Activated CD8-positive, alpha-beta memory T cell treated with anti-CD3 and anti-CD28 coated beads, Interleukin-2, amount 50 U/mL, for 1 hour (primary cell): Measurements from ENCODE around the gene HIGD1C.
"Not testable (repeated sequence)": the region's sequence is repeated elsewhere in the genome, so short reads cannot be mapped to it uniquely, and the experiment has no call there.

ENCODE experiments used
- DNase-seq: peaks from one replicate; pipeline ENCODE4 v3.0.0-alpha.2; 2020; ENCODE audit errors: extremely low read depth

The HIGD1C gene

DNA sequence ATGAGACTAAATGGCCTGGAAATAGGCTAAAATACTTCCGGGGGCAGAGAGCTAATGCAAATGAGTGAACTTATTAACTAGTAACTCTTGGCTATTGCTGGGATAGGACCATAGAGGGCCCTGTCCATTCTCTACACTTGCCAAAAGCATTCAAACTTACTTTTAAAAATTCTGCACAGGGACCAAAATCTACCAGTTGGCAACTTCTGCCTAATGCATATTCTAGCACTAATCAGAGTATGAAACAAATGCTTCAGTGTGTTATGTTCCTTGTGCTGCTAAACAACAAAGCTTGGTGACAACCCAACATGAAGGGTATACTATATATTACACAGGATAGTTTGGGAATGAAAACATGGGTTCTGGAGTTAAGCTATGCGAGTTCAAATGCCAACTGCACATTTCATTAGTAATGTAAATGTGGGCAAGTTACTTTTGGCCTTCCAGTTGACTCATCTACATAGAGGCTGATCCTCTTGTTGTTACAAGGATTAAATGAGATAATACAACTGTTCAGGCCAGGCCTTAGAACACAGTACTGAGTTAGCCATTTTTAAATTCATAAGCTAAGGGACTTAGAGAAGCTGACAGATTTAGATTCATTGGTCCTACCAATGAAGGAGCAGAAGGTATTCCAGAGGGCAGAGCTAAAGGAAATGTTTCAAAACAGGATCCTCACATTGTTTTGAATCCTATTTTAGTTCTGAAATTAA is 32.4 kb downstream of the HIGD1C start:
- no peak for DNase-seq

DNA sequence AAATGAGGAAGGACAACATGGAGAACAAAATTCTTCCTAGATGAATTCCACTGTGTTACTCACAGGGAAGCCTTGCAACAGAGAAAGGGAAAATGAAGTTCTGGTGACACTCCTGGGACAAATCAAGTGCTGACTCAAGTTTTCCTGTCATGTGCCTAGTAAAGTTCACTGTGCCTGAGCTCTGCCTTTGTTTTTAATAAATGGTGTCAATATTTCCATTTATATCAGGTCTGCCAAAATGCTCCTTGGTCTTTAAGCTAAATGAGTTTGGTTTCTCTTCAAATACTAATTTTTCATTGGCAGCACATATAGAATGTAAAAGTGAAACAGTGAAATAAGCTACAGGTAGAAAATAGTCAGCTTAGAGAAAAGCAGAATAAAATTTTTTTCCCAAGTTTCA is 33.0 kb downstream of the HIGD1C start:
- no peak for DNase-seq

DNA sequence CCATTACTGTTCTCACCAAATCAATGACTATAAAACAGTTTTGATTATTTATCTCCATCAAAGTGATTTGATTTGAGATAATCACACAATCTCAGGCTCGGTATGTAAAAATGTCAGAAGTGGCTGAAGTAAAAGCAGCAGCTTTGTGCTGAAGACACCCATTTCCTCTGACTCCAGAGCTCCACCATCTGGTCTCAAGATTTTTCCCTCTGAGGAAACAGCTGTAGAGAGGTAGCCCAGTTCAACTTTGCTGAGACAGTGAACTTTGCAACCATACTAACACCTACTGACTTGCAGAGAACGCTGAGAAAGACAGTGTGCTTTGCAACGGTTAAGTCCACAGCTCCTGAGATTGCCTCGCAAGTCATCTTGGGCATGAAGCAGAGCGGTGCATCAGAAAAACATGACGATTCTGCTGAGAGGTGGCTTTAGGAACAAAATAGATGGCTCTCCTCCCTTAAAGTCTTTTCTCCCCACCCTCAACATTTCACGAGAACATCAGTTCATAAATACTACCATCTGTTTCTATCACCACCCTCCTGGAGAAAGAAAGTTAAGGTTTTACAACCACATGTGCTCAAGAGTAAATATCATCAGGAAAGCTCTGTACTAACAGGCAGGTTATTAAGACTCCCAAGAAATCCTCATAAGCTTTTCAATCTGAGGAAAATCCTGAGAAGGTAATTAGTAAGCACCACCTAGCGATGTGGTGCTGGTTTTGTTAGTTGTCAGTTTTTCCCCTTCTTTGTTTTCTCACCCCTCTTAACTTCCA is 34.8 kb downstream of the HIGD1C start:
- DNase-seq = no peak

DNA sequence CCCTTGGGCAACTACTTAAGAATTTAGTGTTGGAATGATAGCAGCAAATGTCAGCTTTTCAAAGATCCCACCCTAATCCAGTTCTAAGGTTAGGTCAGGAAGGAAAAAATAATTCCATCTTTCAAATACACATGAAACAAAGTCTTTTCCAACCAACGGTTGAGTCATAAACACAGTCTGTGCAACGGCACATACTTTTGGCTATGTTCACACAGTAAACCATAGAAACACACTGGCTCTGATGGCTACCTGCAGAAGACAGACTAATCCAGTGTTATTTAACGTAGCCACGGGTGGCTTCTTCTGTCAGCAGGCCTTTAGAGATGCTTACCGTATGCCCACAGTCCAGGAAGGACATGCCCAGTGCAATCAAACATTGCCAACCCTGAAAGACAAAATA is 35.7 kb downstream of the HIGD1C start:
- DNase-seq = no peak

GRCh38 chr12:50988871-50989270 is 36.5 kb downstream of the HIGD1C start:
- no peak for DNase-seq

DNA sequence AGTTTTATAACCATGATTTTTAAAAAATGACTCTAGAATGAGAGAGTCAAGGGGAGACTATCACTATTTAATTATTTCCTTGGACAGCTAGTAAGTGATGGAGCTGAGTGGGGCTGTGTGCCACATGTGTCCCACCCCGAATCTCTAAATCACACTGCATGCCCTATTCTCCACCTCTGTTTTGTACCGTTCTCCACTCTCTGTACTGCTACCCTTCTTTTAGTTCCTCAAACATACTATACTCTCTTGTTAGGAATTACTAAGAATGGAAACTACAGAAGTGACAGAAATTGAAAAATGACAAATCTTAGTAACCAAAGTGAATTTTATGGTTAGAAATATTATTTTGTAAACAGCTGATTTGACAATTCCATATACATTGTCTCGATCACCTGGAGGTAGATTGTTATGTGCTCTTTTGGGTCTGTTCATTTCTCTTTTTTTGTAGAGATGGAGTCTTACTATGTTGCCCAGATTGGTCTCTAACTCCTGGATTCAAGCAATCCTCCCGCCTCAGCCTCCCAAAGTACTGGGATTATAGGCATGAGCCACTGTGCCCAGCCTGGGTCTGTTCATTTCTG is 37.9 kb downstream of the HIGD1C start:
- DNase-seq = no peak

GRCh38 chr12:50990791-50991190 is 38.4 kb downstream of the HIGD1C start:
- no peak for DNase-seq

DNA sequence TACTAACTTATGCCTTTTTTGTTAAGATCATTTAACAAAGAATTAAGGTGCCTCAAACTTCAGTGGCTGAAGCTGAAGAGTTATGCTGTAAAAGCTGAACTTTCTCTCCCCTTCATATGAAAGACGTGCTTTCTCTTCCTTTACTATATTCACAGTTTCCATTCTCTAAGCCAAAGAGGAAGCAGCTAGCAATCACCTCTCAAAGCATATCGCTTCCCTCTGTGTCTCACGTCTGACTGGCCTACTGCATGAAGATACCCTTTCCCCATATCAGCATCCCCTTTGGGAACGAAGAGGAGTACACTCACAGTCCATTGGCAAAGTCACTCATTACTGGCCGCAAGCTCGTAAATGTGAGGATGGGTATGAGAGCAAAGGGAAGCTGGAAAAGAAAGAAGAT is 38.9 kb downstream of the HIGD1C start:
- no peak for DNase-seq

DNA sequence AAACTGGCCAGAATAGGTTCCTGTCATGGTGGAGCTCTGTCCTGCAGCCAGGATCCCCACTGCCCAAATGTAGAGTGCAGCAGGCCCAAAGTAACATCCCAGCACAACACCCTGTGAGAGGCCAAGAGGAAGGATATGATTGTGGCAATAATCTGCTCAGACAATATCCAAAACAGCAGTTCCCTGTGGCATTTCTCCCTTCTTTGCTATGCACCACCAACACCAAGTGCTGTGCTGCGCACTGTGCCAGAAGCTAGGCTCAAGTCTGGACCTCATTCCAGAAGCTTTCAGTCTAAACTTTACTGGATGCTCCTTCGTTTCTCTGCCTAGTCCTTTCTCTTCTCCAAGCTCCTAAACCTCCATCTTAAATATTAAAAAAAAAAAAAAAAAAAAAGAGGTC is 40.5 kb downstream of the HIGD1C start:
- no peak for DNase-seq

DNA sequence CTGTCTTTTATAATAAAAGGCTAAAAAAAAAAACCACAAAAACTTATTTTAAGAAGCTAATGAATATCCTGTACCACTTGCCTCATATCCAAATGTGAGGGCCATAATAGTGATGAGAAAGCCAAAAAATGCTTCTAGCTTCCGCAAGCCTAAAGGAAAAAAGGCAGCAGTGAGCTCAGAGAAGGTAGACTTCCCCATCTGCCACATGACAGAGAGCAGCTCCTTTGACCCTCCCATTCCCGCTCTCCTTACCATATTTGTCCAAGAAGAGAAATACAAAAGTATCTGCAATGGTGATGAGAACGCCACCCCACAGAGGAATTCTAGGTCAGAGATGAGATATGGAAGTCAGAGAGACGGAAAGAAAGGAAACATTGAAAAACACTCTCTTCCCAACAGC is 46.7 kb downstream of the HIGD1C start:
- DNase-seq = no peak

GRCh38 chr12:51000245-51000644 is 47.9 kb downstream of the HIGD1C start:
- DNase-seq = no peak

GRCh38 chr12:51001799-51002198 is 49.5 kb downstream of the HIGD1C start:
- no peak for DNase-seq

DNA sequence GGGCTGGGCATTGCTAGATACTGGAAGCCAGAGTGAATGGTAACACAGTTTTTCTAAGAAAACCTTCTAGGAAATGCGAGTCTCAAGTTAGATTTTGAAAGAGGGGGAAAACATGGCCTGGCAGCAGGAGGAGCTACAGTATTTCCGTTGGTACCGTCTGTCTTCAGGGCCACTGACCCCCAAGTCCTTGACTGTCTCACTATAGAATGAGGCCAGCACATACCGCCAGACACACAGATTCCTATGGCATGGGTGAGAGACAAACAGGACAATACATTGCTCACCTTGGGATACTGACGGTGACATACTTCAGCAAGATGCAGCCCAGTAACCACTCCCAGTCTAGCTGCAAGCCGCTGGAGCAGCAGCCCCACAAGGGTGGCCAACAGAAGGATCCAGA is 52.2 kb downstream of the HIGD1C start:
- no peak for DNase-seq

DNA sequence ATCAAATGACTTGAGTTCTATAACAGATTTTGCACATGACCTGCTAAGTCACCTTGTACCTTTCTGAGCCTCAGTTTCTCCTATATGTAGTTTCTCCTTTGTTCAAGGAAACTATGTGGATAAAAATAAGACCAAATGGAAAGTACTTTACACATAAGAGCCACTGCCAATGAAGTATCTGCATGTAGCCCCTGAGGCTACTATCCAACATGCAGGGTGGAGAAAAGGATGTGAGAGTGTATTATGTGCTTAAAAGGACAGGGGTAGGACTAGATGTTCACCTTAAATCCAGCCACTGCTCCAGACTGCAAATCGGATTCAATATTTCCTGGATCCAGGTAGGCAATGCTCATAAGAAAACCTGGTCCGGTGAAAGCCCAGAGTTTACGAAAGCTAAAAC is 52.7 kb downstream of the HIGD1C start:
- no peak for DNase-seq

DNA sequence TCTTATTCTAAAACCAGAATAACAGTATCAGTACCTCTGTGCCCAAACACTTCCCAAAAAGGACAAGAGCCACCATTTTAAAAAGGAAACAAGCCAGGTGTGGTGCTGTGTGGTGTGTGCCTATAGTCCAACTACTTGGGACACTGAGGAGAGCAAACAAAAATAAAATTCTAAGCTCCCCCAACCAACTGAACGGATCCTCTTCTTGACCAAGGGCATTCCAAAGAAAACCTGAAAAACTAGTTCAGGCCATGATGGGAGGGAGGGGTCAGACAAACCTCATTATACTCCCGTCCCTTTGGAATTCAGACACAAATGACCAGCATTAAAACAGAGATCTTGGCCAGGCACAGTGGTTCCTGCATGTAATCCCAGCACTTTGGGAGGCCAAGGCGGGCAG is 53.3 kb downstream of the HIGD1C start:
- no peak for DNase-seq

DNA sequence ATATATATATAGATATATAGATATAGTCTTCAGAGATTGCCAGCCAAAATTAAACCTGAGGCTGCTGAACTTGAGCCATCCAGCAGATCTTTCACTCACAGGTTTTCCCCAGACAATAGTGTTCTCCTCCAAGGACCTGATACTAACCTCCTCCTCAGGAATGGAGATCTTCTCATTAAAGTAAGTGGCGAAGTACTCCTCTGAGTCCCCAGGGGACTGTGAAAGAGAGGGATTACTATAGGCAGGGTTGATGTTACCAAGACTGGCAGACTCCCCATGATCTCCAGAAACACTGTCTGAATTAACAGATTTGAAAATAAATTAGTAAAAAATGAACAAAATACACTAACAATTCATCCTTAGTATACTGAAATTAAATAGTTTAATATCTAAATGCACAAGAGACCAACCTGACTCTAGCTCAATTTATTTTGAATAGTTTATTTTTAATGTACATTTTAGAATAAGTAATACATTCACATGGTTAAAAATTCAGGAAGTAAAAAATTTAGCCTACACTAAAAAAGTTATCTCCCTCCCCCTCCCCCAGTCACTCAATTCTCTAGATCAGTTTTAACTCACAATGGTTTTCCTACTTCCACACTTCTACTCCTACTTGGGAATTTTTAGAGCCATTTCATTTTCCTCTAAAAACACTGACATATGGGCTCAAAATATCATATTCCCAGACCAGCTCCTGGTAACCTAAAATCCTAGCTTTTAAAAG is 56.1 kb downstream of the HIGD1C start:
- DNase-seq = no peak

DNA sequence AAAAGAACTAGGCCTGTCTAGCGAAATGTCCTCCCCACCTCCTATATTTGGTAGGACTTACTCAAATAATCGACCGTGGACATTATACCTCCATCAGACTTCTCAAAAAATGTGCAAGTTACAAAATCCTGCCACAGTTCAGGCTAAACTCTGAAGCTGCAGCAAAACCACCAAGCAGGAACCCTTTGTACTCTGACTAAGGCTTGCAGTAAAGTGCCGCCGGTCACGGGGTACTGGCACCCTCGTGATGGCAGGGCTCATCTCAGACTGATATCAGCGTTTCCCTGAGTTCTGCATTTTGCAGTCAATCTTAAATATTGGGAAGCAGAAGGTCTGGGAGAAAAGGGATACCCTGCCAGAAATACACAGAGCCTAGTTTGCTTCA is 56.7 kb downstream of the HIGD1C start:
- DNase-seq = no peak

DNA sequence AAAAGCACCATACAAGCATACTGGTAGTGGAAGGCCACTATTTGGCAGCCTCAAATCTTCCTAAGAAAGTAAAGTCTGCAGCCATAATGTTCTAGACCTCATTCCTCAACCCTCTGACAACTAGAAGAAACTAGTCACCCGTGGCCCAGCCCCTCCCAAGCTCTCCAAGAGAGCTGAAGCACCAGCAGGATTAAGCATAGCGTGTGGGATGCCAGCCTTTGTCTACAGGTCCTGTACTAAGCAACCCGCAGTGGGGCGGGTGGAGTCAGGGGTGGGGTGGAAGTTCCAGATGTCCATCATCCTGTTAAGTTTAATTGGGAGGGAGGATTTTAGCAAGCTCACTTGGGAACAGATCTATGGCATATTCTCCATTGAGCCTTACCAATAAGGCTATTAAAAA is 59.6 kb downstream of the HIGD1C start:
- no peak for DNase-seq

DNA sequence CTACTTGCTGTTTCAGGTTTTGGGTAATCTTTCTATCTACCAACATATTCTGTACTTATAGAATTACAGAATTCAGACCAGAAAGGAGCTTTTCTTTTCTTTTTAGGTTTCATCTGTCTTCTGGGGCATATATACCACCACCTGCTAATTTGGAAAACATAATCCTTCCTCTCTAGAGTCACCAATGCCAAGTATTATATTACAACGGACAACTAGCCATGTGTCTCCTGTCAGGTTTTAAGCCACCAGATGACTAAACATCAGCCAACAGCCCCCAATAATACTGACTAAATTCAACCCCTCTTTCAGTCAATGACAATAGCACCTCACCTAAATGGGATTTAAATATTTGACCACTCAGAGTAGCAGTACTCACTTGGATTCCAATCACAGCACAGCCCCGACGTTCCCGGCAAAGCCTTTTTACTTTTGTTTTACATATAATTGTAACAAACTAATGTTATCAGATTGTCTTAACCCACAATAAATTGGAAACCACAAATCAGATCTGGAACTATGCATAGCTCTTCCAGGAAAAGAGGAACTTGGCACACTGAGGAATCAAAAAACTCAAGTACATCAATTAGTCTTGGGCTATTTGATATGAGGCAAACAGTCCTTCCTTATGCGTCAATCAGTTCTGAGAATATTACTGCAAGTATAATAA is 60.4 kb downstream of the HIGD1C start:
- DNase-seq = no peak

DNA sequence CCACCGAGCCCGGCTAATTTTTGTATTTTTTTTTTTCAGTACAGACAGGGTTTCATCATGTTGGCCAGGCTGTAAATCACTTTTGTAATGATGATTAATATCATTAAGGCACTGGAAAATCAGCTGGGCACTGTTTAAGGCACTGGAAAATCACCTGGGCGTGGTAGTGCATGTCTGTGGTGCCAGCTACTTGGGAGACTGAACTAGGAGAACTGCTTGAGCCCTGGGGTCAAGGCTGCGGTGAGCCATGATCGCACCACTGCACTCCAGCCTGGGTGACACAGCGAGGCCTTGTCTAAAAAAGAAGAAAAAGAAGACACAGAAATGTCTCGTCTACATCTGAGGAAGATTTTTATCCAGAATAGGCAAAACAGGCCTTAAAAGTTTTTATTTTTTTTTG is 61.1 kb downstream of the HIGD1C start:
- no peak for DNase-seq

GRCh38 chr12:51014467-51014866 is 62.1 kb downstream of the HIGD1C start:
- DNase-seq = not testable (repeated sequence)

- DNase-seq = no peak
Observed at GRCh38 chr12:51017452-51017851, 65.1 kb downstream of the HIGD1C start.
